Measurements from ENCODE around the gene INTS1.

The INTS1 gene

DNA sequence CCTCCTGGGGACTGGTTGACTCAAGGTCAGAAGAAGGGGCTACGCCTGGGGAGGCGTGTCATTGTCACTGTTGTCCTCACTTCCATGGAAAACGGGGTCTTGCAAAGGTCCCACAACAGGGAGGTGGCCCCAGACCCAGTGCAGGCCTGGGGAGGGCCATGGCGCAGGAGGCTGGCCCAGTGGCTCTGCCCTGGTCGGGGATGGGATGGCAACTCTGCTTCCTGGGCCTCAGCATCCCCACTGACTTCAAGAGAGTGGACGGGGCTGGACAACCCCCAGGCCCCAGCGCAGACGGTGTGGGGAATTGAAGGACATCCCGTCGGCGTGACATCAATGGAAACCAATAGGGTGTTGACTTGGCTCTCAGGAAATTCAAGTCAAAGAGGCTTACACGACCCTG, 80.1 kb downstream of the INTS1 start:
- H3K79me2 ChIP-seq (ENCODE audit: low read length), result no peaks in the 10 kb centered on the region
- peaks cover 88% of the 10 kb centered on the region for H3K27me3 ChIP-seq (replicated peaks; ENCODE audit: insufficient read depth, low read length)
- H3K4me1 ChIP-seq (ENCODE audit: low read length), result no peaks in the 10 kb centered on the region
- no peak for DNase-seq
- no peaks in the 10 kb centered on the region for H3K9me2 ChIP-seq (replicated peaks; ENCODE audit: insufficient read depth, low read length)
- H3K4me3 ChIP-seq (ENCODE audit: low read length), result no peak overlapping the region
- H3K36me3 ChIP-seq (replicated peaks; ENCODE audit: insufficient read depth, low read length), result no peaks in the 10 kb centered on the region
- no peak overlapping the region for H2AFZ ChIP-seq (ENCODE audit: low read length)
- no peak overlapping the region for H3K4me2 ChIP-seq (ENCODE audit: low read depth, low read length)
- H3K9me3 ChIP-seq (replicated peaks; ENCODE audit: insufficient read depth, low read length), result no peaks in the 10 kb centered on the region
- TF ChIP-seq EZH2phosphoT487 (IDR thresholded peaks at IDR 0.05; ENCODE audit: low read length), result no peak
- TF ChIP-seq, protein P1, sequence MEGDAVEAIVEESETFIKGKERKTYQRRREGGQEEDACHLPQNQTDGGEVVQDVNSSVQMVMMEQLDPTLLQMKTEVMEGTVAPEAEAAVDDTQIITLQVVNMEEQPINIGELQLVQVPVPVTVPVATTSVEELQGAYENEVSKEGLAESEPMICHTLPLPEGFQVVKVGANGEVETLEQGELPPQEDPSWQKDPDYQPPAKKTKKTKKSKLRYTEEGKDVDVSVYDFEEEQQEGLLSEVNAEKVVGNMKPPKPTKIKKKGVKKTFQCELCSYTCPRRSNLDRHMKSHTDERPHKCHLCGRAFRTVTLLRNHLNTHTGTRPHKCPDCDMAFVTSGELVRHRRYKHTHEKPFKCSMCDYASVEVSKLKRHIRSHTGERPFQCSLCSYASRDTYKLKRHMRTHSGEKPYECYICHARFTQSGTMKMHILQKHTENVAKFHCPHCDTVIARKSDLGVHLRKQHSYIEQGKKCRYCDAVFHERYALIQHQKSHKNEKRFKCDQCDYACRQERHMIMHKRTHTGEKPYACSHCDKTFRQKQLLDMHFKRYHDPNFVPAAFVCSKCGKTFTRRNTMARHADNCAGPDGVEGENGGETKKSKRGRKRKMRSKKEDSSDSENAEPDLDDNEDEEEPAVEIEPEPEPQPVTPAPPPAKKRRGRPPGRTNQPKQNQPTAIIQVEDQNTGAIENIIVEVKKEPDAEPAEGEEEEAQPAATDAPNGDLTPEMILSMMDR (IDR thresholded peaks at IDR 0.05; ENCODE audit: low read length), result no peak
- TF ChIP-seq EZH2 (optimal IDR thresholded peaks at IDR 0.05; ENCODE audit: low read depth, low read length), result no peak
- no peak overlapping the region for H3K27ac ChIP-seq (ENCODE audit: low read length)
- H4K20me1 ChIP-seq (ENCODE audit: insufficient read depth, low read length), result no peaks in the 10 kb centered on the region
- no peak overlapping the region for H3K9ac ChIP-seq (ENCODE audit: low read length)
- no peaks in the 10 kb centered on the region for H3F3A ChIP-seq (ENCODE audit: insufficient read depth, low read length)

DNA sequence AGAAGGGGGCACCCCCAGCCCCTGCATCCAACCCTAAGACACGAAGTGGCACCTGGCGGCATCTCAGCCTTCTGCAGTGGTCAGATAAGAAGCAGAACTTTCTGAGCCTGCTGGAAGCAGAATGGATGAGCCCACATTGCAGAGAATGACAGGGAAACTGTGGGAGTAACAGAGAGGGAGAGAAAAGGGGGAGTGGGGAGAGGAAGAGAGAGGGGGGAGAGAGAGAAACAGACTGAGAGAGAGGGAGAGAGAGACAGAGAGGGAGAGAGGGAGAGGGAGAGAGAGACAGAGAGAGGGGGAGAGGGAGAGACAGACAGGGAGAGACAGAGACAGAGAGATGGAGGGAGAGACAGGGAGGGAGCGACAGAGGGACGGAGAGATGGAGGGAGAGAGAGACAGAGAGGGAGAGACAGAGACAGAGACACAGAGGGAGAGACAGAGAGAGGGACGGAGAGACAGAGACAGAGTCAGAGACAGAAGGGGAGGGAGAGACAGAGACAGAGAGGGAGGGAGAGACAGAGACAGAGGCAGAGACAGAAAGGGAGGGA, 80.9 kb downstream of the INTS1 start:
- H3F3A ChIP-seq (ENCODE audit: insufficient read depth, low read length), result no peaks in the 10 kb centered on the region
- no peak for DNase-seq
- no peak overlapping the region for H3K4me3 ChIP-seq (ENCODE audit: low read length)
- H3K9ac ChIP-seq (ENCODE audit: low read length), result no peak overlapping the region
- no peaks in the 10 kb centered on the region for H4K20me1 ChIP-seq (ENCODE audit: insufficient read depth, low read length)
- no peaks in the 10 kb centered on the region for H3K9me2 ChIP-seq (replicated peaks; ENCODE audit: insufficient read depth, low read length)
- H3K79me2 ChIP-seq (ENCODE audit: low read length), result no peaks in the 10 kb centered on the region
- H3K27me3 ChIP-seq (replicated peaks; ENCODE audit: insufficient read depth, low read length), result peaks cover 83% of the 10 kb centered on the region
- peaks cover 1% of the 10 kb centered on the region; the same call in 1 of the 2 replicates for H3K4me1 ChIP-seq (ENCODE audit: low read length)
- H3K36me3 ChIP-seq (replicated peaks; ENCODE audit: insufficient read depth, low read length), result no peaks in the 10 kb centered on the region
- TF ChIP-seq EZH2phosphoT487 (IDR thresholded peaks at IDR 0.05; ENCODE audit: low read length) (no peak), EZH2 (optimal IDR thresholded peaks at IDR 0.05; ENCODE audit: low read depth, low read length) (peak; percentile 54)
- no peaks in the 10 kb centered on the region for H3K9me3 ChIP-seq (replicated peaks; ENCODE audit: insufficient read depth, low read length)
- H3K27ac ChIP-seq (ENCODE audit: low read length), result no peak overlapping the region
- no peak overlapping the region for H3K4me2 ChIP-seq (ENCODE audit: low read depth, low read length)
- H2AFZ ChIP-seq (ENCODE audit: low read length), result no peak overlapping the region

DNA sequence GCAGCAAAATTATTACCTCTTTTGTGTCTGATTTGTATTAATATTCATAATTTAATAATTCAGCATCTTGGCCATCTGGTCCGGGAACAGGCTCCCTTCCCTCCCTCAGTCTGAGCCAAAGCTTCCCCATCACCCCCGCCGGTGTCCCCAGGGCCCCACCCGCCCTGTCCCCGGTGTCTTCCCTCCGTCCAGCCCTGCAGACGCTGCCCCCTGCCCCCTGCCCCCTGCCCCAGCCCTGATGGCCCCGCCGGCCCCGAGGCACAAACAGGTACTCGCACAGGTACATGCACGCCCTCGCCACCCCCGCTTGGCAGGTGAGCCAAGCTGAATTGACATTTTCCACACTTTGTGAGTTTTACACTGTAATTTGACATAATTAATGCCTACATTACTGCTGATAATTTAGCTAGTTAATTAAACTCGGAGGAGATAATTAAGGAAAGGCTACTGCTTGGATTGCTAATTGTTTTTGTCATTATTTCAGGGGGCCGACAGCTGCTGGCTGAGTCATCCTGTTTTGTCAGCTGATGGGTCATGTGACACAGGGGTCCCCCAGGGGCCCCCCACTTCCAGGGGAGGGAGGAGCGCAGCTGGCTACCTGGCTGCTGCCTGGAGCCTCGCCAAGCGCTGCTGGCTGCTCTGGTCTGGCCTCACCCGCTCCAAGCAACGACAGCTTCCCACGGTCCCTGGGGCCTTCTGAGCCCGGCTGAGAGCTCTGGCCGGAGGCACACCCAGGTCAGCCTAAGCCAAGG, 81.5 kb downstream of the INTS1 start:
- no peak overlapping the region for H3K9ac ChIP-seq (ENCODE audit: low read length)
- no peaks in the 10 kb centered on the region for H3K36me3 ChIP-seq (replicated peaks; ENCODE audit: insufficient read depth, low read length)
- H3F3A ChIP-seq (ENCODE audit: insufficient read depth, low read length), result no peaks in the 10 kb centered on the region
- peaks cover 84% of the 10 kb centered on the region for H3K27me3 ChIP-seq (replicated peaks; ENCODE audit: insufficient read depth, low read length)
- DNase-seq, result no peak
- H4K20me1 ChIP-seq (ENCODE audit: insufficient read depth, low read length), result no peaks in the 10 kb centered on the region
- H3K79me2 ChIP-seq (ENCODE audit: low read length), result no peaks in the 10 kb centered on the region
- H3K4me2 ChIP-seq (ENCODE audit: low read depth, low read length), result no peak overlapping the region
- H3K4me1 ChIP-seq (ENCODE audit: low read length), result peaks cover 4% of the 10 kb centered on the region; the same call in 1 of the 2 replicates
- H3K4me3 ChIP-seq (ENCODE audit: low read length), result no peak overlapping the region
- H3K9me2 ChIP-seq (replicated peaks; ENCODE audit: insufficient read depth, low read length), result no peaks in the 10 kb centered on the region
- TF ChIP-seq, protein P1 (IDR thresholded peaks at IDR 0.05; ENCODE audit: low read length), result no peak
- TF ChIP-seq EZH2phosphoT487 (IDR thresholded peaks at IDR 0.05; ENCODE audit: low read length), result no peak; the same call in 1 of the 2 replicates
- no peak for TF ChIP-seq EZH2 (optimal IDR thresholded peaks at IDR 0.05; ENCODE audit: low read depth, low read length)
- H2AFZ ChIP-seq (ENCODE audit: low read length), result no peak overlapping the region
- no peak overlapping the region for H3K27ac ChIP-seq (ENCODE audit: low read length)
- no peaks in the 10 kb centered on the region for H3K9me3 ChIP-seq (replicated peaks; ENCODE audit: insufficient read depth, low read length)

DNA sequence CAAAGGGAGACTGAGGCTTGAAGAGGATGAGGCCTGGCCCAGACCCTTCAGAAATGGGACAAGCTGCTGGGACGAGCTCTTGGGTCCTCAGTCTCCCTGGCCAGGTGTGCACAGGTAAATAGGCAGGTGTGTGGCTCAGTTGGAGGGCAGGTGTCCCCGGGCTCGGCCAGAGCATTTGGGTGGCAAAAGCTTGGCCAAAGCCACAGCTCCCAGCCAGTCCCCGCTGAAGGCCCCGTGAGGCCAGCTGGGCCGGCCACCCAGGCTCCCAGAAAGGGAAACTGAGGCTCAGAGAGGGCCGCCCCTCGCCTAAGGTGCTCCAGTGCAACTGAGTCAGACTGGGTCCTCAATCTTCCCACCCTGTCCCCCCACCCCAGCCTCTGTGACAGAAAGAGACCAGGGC, 82.2 kb downstream of the INTS1 start:
- no peaks in the 10 kb centered on the region for H3F3A ChIP-seq (ENCODE audit: insufficient read depth, low read length)
- peaks cover 84% of the 10 kb centered on the region for H3K27me3 ChIP-seq (replicated peaks; ENCODE audit: insufficient read depth, low read length)
- no peaks in the 10 kb centered on the region for H4K20me1 ChIP-seq (ENCODE audit: insufficient read depth, low read length)
- H3K4me3 ChIP-seq (ENCODE audit: low read length), result no peak overlapping the region
- no peak overlapping the region for H3K9ac ChIP-seq (ENCODE audit: low read length)
- no peak overlapping the region for H3K27ac ChIP-seq (ENCODE audit: low read length)
- no peaks in the 10 kb centered on the region for H3K9me3 ChIP-seq (replicated peaks; ENCODE audit: insufficient read depth, low read length)
- H2AFZ ChIP-seq (ENCODE audit: low read length), result no peak overlapping the region
- H3K4me1 ChIP-seq (ENCODE audit: low read length), result peaks cover 9% of the 10 kb centered on the region
- no peaks in the 10 kb centered on the region for H3K9me2 ChIP-seq (replicated peaks; ENCODE audit: insufficient read depth, low read length)
- H3K36me3 ChIP-seq (replicated peaks; ENCODE audit: insufficient read depth, low read length), result no peaks in the 10 kb centered on the region
- no peak for DNase-seq
- no peaks in the 10 kb centered on the region for H3K79me2 ChIP-seq (ENCODE audit: low read length)
- TF ChIP-seq, protein P1 (IDR thresholded peaks at IDR 0.05; ENCODE audit: low read length), result no peak
- no peak for TF ChIP-seq EZH2 (optimal IDR thresholded peaks at IDR 0.05; ENCODE audit: low read depth, low read length)
- TF ChIP-seq EZH2phosphoT487 (IDR thresholded peaks at IDR 0.05; ENCODE audit: low read length), result no peak
- H3K4me2 ChIP-seq (ENCODE audit: low read depth, low read length), result no peak overlapping the region

Measured in MM.1S (cell line).